ENCODE measurements around the gene MTCH1. TPM values are rescaled to one million over a fixed set of nuclear protein-coding genes. Genes with fewer than 3 reads are reported as not detected.

Gene MTCH1
- total and polyA plus RNA-seq, 9 of the 15 experiments (the other 6 are each of a cell fraction or from before 2014, with no cell fraction given), result 7.9 to 161 (median 118) TPM

- TF ChIP-seq, protein P1, sequence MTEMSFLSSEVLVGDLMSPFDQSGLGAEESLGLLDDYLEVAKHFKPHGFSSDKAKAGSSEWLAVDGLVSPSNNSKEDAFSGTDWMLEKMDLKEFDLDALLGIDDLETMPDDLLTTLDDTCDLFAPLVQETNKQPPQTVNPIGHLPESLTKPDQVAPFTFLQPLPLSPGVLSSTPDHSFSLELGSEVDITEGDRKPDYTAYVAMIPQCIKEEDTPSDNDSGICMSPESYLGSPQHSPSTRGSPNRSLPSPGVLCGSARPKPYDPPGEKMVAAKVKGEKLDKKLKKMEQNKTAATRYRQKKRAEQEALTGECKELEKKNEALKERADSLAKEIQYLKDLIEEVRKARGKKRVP (CRISPR knock-in tag; IDR thresholded peaks at IDR 0.05), result no peak
- TF ChIP-seq POLR3G (IDR thresholded peaks at IDR 0.05; ENCODE audit: extremely low read depth, insufficient read length, insufficient replicate concordance) (no peak), SPI1 (IDR thresholded peaks at IDR 0.05; ENCODE audit: borderline replicate concordance, low read depth, low read length) (peak; percentile 59), LARP7 (IDR thresholded peaks at IDR 0.05) (no peak), TEAD1 (CRISPR knock-in tag; IDR thresholded peaks at IDR 0.05) (peak; percentile 49 to 90; a peak in 3 of 4 replicates), PURB (CRISPR knock-in tag; IDR thresholded peaks at IDR 0.05; ENCODE audit: low read depth) (no peak), NELFE (IDR thresholded peaks at IDR 0.05; ENCODE audit: insufficient read depth, insufficient read length) (no peak), SIX5 (IDR thresholded peaks at IDR 0.05; ENCODE audit: borderline replicate concordance in 1 of 2, insufficient read depth in 1 of 2, low read depth in 1 of 2, low read length in 2 of 2) (no peak), ZBED1 (IDR thresholded peaks at IDR 0.05) (peak; percentile 39; the same call in 1 of the 2 replicates), ZNF274 (IDR thresholded peaks at IDR 0.05; ENCODE audit: borderline replicate concordance, low read depth, low read length) (no peak), ZFPM2 (CRISPR knock-in tag; IDR thresholded peaks at IDR 0.05) (no peak), SREBF2 (CRISPR knock-in tag; IDR thresholded peaks at IDR 0.05) (no peak), CREM (IDR thresholded peaks at IDR 0.05; ENCODE audit: low read depth) (peak; percentile 44), NR0B1 (IDR thresholded peaks at IDR 0.05; ENCODE audit: partially characterized antibody) (no peak), SNIP1 (IDR thresholded peaks at IDR 0.05; ENCODE audit: low read depth) (no peak), NBN (IDR thresholded peaks at IDR 0.05; ENCODE audit: low read depth) (no peak), BRD9 (IDR thresholded peaks at IDR 0.05; ENCODE audit: low read depth, partially characterized antibody) (no peak), U2AF1 (optimal IDR thresholded peaks at IDR 0.05; ENCODE audit: low read depth, low read length) (no peak), ZNF197 (CRISPR knock-in tag; IDR thresholded peaks at IDR 0.05; ENCODE audit: low read depth) (no peak), ARID3B (CRISPR knock-in tag; IDR thresholded peaks at IDR 0.05; ENCODE audit: borderline replicate concordance) (0 out of 2 replicates have a peak, but pooled peaks have one; percentile 91)
- TF ChIP-seq, protein P2, sequence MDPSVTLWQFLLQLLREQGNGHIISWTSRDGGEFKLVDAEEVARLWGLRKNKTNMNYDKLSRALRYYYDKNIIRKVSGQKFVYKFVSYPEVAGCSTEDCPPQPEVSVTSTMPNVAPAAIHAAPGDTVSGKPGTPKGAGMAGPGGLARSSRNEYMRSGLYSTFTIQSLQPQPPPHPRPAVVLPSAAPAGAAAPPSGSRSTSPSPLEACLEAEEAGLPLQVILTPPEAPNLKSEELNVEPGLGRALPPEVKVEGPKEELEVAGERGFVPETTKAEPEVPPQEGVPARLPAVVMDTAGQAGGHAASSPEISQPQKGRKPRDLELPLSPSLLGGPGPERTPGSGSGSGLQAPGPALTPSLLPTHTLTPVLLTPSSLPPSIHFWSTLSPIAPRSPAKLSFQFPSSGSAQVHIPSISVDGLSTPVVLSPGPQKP (CRISPR knock-in tag; IDR thresholded peaks at IDR 0.05), result no peak
- TF ChIP-seq, protein P3, sequence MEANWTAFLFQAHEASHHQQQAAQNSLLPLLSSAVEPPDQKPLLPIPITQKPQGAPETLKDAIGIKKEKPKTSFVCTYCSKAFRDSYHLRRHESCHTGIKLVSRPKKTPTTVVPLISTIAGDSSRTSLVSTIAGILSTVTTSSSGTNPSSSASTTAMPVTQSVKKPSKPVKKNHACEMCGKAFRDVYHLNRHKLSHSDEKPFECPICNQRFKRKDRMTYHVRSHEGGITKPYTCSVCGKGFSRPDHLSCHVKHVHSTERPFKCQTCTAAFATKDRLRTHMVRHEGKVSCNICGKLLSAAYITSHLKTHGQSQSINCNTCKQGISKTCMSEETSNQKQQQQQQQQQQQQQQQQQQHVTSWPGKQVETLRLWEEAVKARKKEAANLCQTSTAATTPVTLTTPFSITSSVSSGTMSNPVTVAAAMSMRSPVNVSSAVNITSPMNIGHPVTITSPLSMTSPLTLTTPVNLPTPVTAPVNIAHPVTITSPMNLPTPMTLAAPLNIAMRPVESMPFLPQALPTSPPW (CRISPR knock-in tag; IDR thresholded peaks at IDR 0.05), result no peak
Observed at GRCh38 chr6:37018198-37019064, 32.4 kb upstream of the MTCH1 start (continued).
